ENCODE results near the gene ATE1.
"Not testable (repeated sequence)": the region's sequence is repeated elsewhere in the genome, so short reads cannot be mapped to it uniquely, and the experiment has no call there.

Gene ATE1

GRCh38 chr10:121764233-121764942, 163.4 kb downstream of the ATE1 start:
- DNase-seq (ENCODE audit: low read depth): no peak
- no peak for TF ChIP-seq CTCF (IDR thresholded peaks at IDR 0.05; ENCODE audit: control insufficient read depth, insufficient read depth, low read depth, low read length, missing control alignments)
- no peak overlapping the region for H3K4me3 ChIP-seq (ENCODE audit: control insufficient read depth, low read depth, low read length)

- not testable (repeated sequence) for DNase-seq (ENCODE audit: low read depth); H3K4me3 ChIP-seq (ENCODE audit: control insufficient read depth, low read depth, low read length)
Measured at GRCh38 chr10:121757241-121757640, 170.6 kb downstream of the ATE1 start.

- not testable (repeated sequence) for H3K4me3 ChIP-seq (ENCODE audit: control insufficient read depth, low read depth, low read length)
Measured at GRCh38 chr10:121755496-121755895, 172.3 kb downstream of the ATE1 start.

GRCh38 chr10:121754666-121755065, 173.2 kb downstream of the ATE1 start:
- no peak for TF ChIP-seq CTCF (IDR thresholded peaks at IDR 0.05; ENCODE audit: control insufficient read depth, insufficient read depth, low read depth, low read length, missing control alignments)
- no peak overlapping the region for H3K4me3 ChIP-seq (ENCODE audit: control insufficient read depth, low read depth, low read length)
- no peak for DNase-seq (ENCODE audit: low read depth)

More at GRCh38 chr10:121755496-121755895, 172.3 kb downstream of the ATE1 start:
- not testable (repeated sequence) for DNase-seq (ENCODE audit: low read depth)

GRCh38 chr10:121753726-121754476, 173.9 kb downstream of the ATE1 start:
- peak; percentile 46 for DNase-seq (ENCODE audit: low read depth)
- H3K4me3 ChIP-seq (ENCODE audit: control insufficient read depth, low read depth, low read length): no peak overlapping the region
- peak; percentile 35 for TF ChIP-seq CTCF (IDR thresholded peaks at IDR 0.05; ENCODE audit: control insufficient read depth, insufficient read depth, low read depth, low read length, missing control alignments)

GRCh38 chr10:121751191-121751760, 176.6 kb downstream of the ATE1 start:
- TF ChIP-seq CTCF (IDR thresholded peaks at IDR 0.05; ENCODE audit: control insufficient read depth, insufficient read depth, low read depth, low read length, missing control alignments): no peak
- H3K4me3 ChIP-seq (ENCODE audit: control insufficient read depth, low read depth, low read length): no peak overlapping the region
- DNase-seq (ENCODE audit: low read depth): no peak

GRCh38 chr10:121747163-121747775, 180.6 kb downstream of the ATE1 start:
- no peak for DNase-seq (ENCODE audit: low read depth)
- no peak overlapping the region for H3K4me3 ChIP-seq (ENCODE audit: control insufficient read depth, low read depth, low read length)
- no peak for TF ChIP-seq CTCF (IDR thresholded peaks at IDR 0.05; ENCODE audit: control insufficient read depth, insufficient read depth, low read depth, low read length, missing control alignments)

Measured in AG09309 (cell line).